SH-SY5Y (cell line): Measurements from ENCODE around the gene UBE4A.

Experiments used
- GATA2 ChIP-seq: IDR thresholded peaks from 2 replicates; pipeline ENCODE4 v1.6.1; 2011; ENCODE audit warnings: mild to moderate bottlenecking, low read depth, low read length
- GATA3 ChIP-seq: IDR thresholded peaks from 2 replicates; pipeline ENCODE4 v1.6.1; 2011; ENCODE audit warnings: low read depth, mild to moderate bottlenecking, low read length, moderate library complexity

UBE4A gene

DNA sequence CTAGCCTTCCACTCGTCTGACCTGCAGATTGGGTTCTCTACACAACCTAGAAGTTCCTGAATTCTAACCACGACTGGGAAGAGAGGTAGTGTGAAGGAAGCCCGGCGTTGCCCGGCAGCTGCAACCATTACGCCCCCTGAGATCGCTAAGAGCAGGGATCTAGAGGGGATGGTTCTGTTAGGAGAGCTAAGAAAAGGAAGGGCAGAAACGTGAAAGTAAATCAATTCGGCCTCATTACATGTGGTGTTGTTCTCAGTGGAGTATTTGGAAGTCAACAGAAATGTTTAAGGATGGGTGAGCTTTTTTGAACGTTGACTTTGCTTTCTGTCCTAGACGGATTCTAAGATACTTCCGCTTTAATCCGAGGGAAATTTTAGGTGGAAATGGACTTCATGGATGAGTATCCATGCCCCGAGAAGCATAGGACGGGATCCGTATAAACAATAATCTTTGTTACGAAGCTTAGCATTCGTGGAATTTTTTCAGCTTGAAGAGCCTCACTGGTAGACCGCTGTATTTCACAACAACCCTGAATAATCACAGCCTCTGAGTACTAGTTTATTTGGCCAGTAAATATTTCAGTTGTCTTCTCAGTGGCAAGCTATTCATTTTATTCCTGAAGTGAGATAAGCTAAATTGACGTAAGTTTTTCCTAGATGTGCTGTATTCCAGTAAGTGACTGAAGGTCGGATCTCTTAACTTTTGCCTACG lies 42.6 kb downstream of the UBE4A start:
- TF ChIP-seq GATA3: no peak
- TF ChIP-seq GATA2: no peak

DNA sequence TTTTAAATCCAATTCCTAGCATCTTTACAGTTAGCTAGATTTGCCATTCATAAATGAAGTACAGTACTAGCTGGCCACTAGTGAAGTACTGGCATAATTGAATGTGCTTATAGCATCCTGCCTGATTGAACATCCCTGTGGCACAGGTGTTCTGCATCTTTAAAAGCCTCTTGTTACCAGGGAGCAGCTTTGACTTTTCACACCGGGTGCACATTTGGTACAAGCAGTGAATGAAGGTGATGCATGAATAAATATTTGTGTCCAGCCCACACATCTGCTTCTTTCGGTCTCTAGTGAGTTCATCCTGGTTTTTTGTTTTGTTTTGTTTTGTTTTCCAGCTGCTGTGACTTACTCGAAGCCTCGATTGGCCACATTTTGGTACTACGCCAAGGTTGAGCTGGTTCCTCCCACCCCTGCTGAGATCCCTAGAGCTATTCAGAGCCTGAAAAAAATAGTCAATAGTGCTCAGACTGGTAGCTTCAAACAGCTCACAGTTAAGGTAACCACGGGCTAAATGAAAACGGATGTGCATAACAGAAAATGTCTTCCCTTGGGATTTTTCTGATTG lies 47.3 kb downstream of the UBE4A start:
- no peak for TF ChIP-seq GATA3

DNA sequence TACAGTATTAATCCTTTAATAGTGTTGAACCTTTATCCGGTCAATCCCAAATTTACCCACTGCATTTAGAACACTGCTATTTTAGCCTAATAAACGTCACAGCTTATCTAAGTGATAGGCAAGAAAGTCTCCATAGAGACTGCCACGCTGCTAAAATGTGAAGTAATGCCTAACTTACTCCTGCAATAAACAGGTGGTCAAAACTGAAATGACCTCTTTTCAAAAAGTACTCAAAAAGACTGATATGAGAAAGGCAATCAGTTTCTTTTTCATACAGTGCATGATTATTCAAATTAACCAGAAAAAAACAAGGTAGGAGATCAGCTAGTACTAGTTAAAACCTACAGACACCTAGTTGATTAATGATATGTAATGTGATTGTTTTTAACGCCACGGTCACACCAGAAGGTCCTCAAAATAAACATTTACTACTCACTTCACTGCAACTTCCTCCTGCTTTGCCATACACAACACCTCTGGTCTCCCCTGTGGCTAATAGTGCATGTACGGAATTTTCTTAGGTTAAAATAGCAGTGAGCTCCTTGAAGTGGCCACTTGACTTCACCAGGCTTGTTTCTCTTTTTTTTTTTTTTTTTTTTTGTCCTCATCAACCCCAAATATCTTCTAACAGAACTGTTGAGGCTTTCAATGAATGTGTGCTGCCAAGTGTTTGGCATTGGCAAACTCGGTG lies 50.8 kb downstream of the UBE4A start:
- no peak for TF ChIP-seq GATA2
- no peak for TF ChIP-seq GATA3

DNA sequence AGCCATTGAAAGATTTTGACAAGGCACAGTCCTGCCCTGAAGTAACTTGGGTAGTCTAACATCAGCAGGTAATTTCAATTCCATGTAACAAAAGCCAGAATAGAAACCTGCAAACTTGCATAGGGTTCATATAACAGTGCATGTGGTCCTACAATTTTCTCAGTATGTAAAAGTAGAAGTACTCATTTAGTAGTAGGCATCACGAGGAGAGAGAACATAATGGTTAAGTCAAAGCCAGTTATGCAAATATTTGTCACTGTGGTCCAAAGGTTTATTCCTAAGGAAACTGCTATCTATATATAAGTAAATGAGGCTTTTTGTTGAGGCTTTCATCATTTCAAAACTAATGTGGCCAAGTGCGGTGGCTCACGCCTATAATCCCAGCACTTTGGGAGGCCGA lies 52.1 kb downstream of the UBE4A start:
- TF ChIP-seq GATA3 (no peak), GATA2 (no peak)

DNA sequence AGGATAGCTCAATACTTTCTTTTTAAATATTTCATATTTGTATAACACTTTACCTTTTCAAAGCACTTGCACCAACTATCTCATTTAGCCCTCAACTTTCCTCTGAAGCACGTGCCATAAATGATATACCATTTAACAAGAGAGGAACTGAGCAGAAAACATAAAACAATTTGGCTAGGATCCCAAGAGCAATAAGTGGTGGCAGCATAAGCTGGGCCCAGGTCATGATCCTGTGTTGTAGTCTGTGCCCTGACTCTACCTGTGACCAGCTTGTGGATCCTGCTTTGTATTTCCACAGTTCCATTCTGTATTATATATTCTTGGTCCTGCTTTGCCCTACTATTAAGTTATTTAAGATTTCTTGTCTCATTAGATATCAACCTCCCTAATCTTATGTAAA lies 53.5 kb downstream of the UBE4A start:
- TF ChIP-seq GATA2 (no peak), GATA3 (no peak)

DNA sequence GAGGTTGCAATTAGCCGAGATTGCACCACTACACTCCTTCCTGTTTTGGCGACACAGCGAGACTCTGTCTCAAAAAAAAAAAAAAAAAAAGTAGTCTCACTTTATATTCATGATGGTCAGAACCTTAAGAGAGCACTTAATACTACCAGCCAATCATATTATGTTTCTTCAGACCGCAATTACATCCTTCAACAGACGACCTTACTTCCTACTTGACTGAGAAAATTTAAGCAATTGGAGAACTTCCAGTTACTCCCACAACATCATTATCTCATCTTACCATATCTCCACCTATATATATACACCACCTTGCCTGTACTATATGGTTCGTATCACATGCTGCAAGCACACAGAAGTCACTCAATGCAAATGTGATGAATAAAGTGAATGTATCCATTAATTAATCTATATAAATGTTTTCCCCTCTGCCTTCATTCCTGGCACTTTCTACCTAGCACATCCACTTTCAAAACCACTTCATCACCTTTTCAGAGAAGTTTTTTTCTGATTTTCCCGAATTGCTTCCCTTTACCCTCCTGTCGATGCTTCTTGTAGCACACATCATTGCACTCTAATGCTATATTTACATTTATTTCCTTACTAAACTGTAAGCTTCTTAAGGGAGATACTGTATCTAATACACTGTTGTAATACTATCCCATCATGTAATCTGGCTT lies 55.8 kb downstream of the UBE4A start:
- TF ChIP-seq GATA2 (no peak), GATA3 (no peak)

DNA sequence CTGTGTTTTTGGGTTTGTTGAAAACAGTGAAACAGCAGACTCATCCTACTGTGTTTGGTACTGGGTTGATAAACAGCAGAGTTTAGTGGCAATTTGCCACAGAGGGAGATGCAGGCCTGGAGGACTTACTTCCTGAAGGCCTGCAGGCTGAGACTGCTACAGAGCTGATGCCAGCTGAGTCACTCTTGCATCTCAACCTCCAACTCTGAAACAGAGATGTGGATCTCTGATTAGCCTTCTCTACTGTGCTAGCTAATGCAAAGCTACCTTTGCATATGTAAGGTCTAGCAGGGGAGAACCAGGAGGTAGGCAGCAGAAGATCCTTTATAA lies 56.3 kb downstream of the UBE4A start:
- 0 out of 2 replicates have a peak, but pooled peaks have one; percentile 22 for TF ChIP-seq GATA3
- peak; percentile 80 for TF ChIP-seq GATA2

DNA sequence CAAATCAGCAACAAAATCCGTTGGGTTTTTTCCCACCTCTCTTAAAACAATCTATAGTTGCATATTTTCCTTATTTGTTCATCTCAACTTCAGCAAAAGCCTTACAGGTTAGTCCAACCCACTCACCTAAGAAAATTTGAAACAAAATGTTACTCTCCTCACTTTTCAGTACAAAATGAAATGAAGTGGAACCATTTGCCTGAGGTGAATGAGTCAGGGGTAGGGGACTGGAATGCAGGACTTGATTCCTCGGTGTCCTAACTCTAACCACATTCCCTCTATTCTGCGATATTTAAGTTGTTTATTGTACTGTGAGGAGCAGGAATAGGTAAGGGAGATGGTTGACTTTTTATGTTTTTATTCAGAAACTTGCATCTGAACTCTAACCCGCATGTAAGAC lies 58.4 kb downstream of the UBE4A start:
- TF ChIP-seq GATA2: no peak
- TF ChIP-seq GATA3: no peak

DNA sequence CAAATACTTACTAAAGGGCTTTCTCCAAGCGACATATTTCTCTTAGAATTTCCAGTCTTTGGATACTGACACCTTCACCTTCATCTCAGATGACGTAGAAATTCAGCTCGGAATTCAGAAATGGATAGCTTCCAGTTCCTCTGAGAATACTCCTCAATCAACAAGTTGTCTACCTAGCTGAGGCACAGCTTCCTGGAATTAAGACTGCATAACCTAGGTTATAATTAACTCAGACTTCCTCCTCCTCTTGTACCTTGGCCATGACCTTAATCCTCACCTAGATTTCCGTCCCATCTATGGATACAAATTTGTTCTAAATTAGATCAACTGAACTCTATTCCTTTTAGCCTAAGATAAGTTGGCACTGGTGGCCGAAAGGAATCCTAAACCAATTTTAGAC lies 59.4 kb downstream of the UBE4A start:
- TF ChIP-seq GATA3 (no peak), GATA2 (no peak)

DNA sequence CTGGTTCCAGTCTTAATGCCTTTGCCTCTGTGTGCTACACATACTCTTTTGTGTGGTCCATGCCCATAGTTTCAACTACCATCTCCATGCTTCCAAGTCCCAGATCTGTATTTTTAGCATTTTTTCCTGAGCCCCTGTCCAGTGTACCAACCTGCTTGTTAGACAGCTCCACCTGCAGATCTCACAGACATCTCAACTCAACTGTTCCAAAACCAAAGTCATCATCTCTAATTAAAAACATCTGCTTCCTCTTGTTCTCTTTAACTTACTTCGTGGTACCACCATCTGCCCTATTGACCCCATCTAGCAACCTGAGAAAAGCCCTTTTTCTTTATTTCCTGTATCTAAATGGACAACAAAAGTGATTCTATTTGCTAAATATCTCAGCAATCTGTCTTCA lies 68.3 kb downstream of the UBE4A start:
- TF ChIP-seq GATA3 (no peak), GATA2 (no peak)

DNA sequence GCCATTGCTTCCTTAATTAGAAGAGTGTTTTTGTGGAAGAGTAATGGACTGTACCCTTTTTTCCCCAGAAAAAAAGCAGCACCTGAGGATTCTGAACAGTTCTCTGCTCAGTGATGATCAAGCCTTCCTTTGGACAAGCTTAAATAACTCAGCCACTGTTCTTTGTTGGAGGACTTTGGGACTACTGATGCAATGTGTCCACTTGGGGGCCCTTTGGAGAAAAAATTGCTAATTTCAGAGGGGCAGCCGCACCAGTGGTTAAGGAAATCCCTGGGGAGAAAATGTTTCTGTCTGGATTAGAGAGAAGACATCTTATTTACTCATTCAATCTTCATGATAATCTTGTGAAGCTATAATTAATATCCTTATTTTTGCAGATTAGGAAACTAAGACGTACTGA lies 71.6 kb downstream of the UBE4A start:
- TF ChIP-seq GATA3 (no peak), GATA2 (no peak)

DNA sequence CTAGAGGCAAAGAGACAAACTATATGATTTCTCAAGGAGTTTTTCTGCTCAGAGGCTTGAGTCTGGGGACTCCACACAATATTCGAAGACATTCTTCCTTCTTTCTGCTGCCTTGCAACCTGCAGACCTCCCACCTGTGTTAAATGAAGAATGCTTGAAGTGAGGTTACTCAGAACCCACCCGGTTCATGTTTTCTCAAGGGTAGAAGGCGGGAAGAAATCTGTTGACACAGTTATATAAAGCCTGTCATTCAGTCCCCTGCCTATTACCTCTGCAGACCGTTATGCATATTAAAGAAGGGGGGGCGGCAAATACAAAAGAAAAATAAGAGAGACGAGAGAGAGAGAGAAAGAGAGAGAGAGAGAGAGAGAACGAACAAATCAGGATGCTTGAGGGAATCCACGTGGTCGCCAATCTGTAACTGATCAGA lies 74.7 kb downstream of the UBE4A start:
- no peak for TF ChIP-seq GATA3
- 0 out of 2 replicates have a peak, but pooled peaks have one; percentile 38 for TF ChIP-seq GATA2

DNA sequence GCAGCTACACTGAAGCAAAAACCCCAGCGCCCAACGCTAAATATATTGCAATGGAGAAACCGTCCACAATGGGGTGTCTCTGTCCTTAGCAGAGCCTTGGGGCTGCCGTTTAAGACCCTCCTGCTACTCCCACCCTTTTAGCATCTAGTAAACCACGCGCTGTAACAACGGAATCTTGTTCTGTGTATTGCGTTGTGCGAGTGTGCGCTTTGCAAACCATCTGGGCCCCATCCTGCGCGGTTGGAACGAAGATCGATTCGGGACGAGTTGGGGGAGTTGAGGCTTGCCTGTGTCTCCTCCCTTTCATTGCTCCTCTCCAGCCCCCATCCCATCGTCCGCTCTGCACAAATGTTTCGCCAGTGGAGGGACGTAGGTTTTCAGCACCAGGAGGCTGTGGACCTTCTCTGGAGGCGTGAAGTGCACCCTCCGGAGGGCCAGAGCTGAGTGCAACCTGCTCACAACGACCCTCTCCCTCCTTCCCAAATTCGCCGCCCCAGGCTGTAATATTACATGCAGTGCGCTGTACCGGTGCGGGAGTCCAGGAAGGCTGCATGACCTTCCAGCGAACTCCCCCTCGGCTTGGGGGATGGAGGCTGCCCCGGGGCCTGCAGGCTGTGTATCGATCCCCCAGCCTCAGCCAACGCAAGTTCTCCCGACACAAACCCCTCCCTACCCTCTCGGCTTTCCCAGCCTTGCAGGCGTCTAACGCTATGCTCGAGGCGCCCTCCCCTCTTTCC lies 75.3 kb downstream of the UBE4A start:
- TF ChIP-seq GATA3 (no peak), GATA2 (no peak; the same call in 1 of the 2 replicates)
